Activated T-cell treated with anti-CD3 and anti-CD28 coated beads, Interleukin-2, amount 50 U/mL, for 24 hours (primary cell): Measurements from ENCODE around the gene MCM8.

Source experiments
- DNase-seq: peaks from one replicate; pipeline ENCODE4 v3.0.0-alpha.2; 2020
- H3K27ac Mint-ChIP-seq: 2 replicates; pipeline ENCODE4 v1.8.0; 2020; ENCODE audit warnings: mild to moderate bottlenecking, mixed read lengths
- H3K27me3 Mint-ChIP-seq: 2 replicates; pipeline ENCODE4 v1.8.0; 2020; ENCODE audit warnings: mixed read lengths
- H3K36me3 Mint-ChIP-seq: 2 replicates; pipeline ENCODE4 v1.8.0; 2020; ENCODE audit warnings: low read depth, mixed read lengths
- H3K4me1 Mint-ChIP-seq: 2 replicates; pipeline ENCODE4 v1.8.0; 2020; ENCODE audit warnings: low read depth, mixed read lengths
- H3K4me3 Mint-ChIP-seq: 2 replicates; pipeline ENCODE4 v1.8.0; 2020; ENCODE audit warnings: mild to moderate bottlenecking, moderate library complexity, mixed read lengths
- H3K9me3 Mint-ChIP-seq: 2 replicates; pipeline ENCODE4 v1.8.0; 2020; ENCODE audit warnings: mixed read lengths

The MCM8 gene

DNA sequence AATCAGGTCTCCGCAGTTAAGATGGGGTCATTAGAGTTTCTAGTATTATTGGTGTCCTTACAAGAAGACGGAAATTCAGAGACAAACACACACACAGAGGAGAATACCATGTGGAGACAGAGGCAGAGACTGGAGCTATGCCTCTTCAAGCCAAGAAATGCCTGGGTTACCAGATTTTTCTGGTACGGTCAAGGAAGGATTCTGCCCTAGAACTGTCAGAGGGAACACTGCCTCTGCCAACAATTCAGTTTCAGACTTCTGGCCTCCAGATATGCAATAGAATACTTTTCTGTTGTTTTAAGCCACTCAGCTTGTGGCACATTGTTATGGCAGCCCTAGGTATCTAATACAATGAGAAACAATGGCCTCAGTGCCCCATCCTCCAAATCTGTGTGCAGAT is 19.0 kb upstream of the MCM8 start:
- peaks cover 6% of the 10 kb centered on the region for H3K4me1 Mint-ChIP-seq
- no peaks in the 10 kb centered on the region for H3K36me3 Mint-ChIP-seq
- H3K9me3 Mint-ChIP-seq = no peaks in the 10 kb centered on the region
- H3K27ac Mint-ChIP-seq = no peak overlapping the region
- no peak for DNase-seq
- H3K4me3 Mint-ChIP-seq = no peak overlapping the region
- H3K27me3 Mint-ChIP-seq = peaks cover 6% of the 10 kb centered on the region

- peaks cover 6% of the 10 kb centered on the region for H3K36me3 Mint-ChIP-seq
- no peaks in the 10 kb centered on the region for H3K9me3 Mint-ChIP-seq
- DNase-seq = no peak
- peaks cover 6% of the 10 kb centered on the region for H3K4me1 Mint-ChIP-seq
- H3K27ac Mint-ChIP-seq = no peak overlapping the region
- peaks cover 3% of the 10 kb centered on the region for H3K27me3 Mint-ChIP-seq
- H3K4me3 Mint-ChIP-seq = no peak overlapping the region
Measured at GRCh38 chr20:5932796-5933195, 17.7 kb upstream of the MCM8 start.

GRCh38 chr20:5933802-5934436 is 16.5 kb upstream of the MCM8 start:
- Mint-ChIP-seq H3K27me3 (peaks cover 3% of the 10 kb centered on the region), H3K27ac (no peak overlapping the region), H3K4me1 (peaks cover 6% of the 10 kb centered on the region), H3K36me3 (peaks cover 17% of the 10 kb centered on the region), H3K4me3 (no peak overlapping the region), H3K9me3 (no peaks in the 10 kb centered on the region)
- no peak for DNase-seq

DNA sequence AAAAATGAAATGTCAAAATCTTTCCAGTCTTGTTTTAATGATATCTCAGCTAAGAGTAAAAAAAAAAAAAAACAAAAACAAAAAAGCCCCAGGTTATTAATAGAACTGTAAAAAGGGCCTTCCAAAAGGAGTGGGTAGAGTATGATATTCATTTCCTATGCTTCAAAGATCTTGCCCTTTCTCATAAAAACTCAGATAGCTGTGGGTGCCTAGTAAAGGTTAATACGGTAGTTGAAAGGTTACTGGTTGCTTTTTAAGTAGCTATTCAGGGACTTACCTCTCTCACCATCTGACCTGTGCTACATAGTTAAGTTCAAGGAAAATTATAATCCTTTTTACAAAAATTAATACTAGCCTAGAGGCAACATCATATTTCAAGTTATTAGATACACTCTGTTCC is 15.1 kb upstream of the MCM8 start:
- H3K36me3 Mint-ChIP-seq = peaks cover 31% of the 10 kb centered on the region
- no peaks in the 10 kb centered on the region for H3K9me3 Mint-ChIP-seq
- no peak overlapping the region for H3K4me3 Mint-ChIP-seq
- no peak overlapping the region for H3K27ac Mint-ChIP-seq
- H3K27me3 Mint-ChIP-seq = no peaks in the 10 kb centered on the region
- no peak for DNase-seq
- H3K4me1 Mint-ChIP-seq = peaks cover 6% of the 10 kb centered on the region

DNA sequence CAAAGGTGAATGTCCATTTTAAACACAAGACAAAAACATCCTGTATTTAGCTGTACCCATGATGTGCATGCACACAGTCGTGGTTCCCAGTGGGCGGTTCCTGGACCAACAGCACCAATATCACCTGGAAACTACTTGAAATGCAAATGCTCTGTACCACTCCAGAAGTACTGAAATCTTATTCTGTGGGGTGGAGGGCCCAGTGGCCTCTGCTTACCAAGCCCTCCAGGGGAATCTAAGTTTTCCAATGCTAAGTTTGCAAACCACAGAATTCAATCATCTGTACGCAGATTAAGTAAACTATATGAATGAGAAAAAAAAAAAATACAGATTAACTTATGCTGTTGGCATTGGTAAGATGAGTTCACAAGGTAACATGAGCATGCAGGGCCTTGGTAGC is 14.2 kb upstream of the MCM8 start:
- DNase-seq = no peak
- no peak overlapping the region for H3K4me3 Mint-ChIP-seq
- no peaks in the 10 kb centered on the region for H3K27me3 Mint-ChIP-seq
- H3K4me1 Mint-ChIP-seq = peaks cover 6% of the 10 kb centered on the region
- H3K36me3 Mint-ChIP-seq = peaks cover 40% of the 10 kb centered on the region
- no peaks in the 10 kb centered on the region for H3K9me3 Mint-ChIP-seq
- H3K27ac Mint-ChIP-seq = no peak overlapping the region

- peak overlapping the region; percentile 66 for H3K27ac Mint-ChIP-seq
- peaks cover 63% of the 10 kb centered on the region for H3K36me3 Mint-ChIP-seq
- no peaks in the 10 kb centered on the region for H3K27me3 Mint-ChIP-seq
- H3K9me3 Mint-ChIP-seq = no peaks in the 10 kb centered on the region
- DNase-seq = no peak
- H3K4me1 Mint-ChIP-seq = peaks cover 6% of the 10 kb centered on the region
- no peak overlapping the region for H3K4me3 Mint-ChIP-seq
Measured at GRCh38 chr20:5938456-5939029, 11.9 kb upstream of the MCM8 start.

GRCh38 chr20:5945963-5946362 is 4.5 kb upstream of the MCM8 start:
- Mint-ChIP-seq H3K4me3 (no peak overlapping the region), H3K9me3 (no peaks in the 10 kb centered on the region), H3K27me3 (no peaks in the 10 kb centered on the region), H3K4me1 (peaks cover 48% of the 10 kb centered on the region), H3K36me3 (peaks cover 95% of the 10 kb centered on the region), H3K27ac (peak overlapping the region; percentile 90)
- DNase-seq = no peak

- Mint-ChIP-seq H3K36me3 (peaks cover 95% of the 10 kb centered on the region), H3K27ac (peak overlapping the region; percentile 90), H3K27me3 (no peaks in the 10 kb centered on the region), H3K4me1 (peaks cover 53% of the 10 kb centered on the region), H3K4me3 (peak overlapping the region; percentile 50), H3K9me3 (no peaks in the 10 kb centered on the region)
- peak; percentile 40 for DNase-seq
Measured at GRCh38 chr20:5947276-5947675, 3.2 kb upstream of the MCM8 start.

- H3K4me1 Mint-ChIP-seq = peaks cover 60% of the 10 kb centered on the region
- H3K27ac Mint-ChIP-seq = peak overlapping the region; percentile 99
- no peaks in the 10 kb centered on the region for H3K27me3 Mint-ChIP-seq
- H3K9me3 Mint-ChIP-seq = no peaks in the 10 kb centered on the region
- no peak for DNase-seq
- peak overlapping the region; percentile 97 for H3K4me3 Mint-ChIP-seq
- peaks cover 96% of the 10 kb centered on the region for H3K36me3 Mint-ChIP-seq
Measured at GRCh38 chr20:5949943-5950270, 545 bp upstream of the MCM8 start.

GRCh38 chr20:5967469-5967868 is 17.0 kb downstream of the MCM8 start:
- Mint-ChIP-seq H3K27ac (no peak overlapping the region), H3K4me3 (no peak overlapping the region), H3K27me3 (no peaks in the 10 kb centered on the region), H3K9me3 (no peaks in the 10 kb centered on the region), H3K4me1 (no peaks in the 10 kb centered on the region), H3K36me3 (peaks cover 93% of the 10 kb centered on the region)
- DNase-seq = no peak

DNA sequence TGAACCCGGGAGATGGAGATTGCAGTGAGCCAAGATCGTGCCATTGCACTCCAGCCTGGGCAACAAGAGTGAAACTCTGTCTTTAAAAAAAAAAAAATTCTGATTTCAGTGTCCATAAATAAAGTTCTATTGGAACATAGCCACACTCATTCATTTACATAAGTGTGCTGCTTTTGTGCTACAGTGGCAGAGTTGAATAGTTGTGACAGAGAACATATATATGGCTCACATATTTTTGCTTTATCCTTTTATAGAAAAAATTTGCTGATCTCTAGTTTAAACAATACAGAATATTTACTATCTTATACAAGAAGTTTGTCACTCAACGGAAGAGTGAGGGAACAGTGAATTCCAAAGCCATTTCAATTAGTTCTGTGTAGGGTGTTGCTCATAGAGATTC is 18.0 kb downstream of the MCM8 start:
- Mint-ChIP-seq H3K4me3 (no peak overlapping the region), H3K9me3 (no peaks in the 10 kb centered on the region), H3K27ac (no peak overlapping the region), H3K36me3 (peaks cover 95% of the 10 kb centered on the region), H3K4me1 (no peaks in the 10 kb centered on the region), H3K27me3 (no peaks in the 10 kb centered on the region)
- no peak for DNase-seq

DNA sequence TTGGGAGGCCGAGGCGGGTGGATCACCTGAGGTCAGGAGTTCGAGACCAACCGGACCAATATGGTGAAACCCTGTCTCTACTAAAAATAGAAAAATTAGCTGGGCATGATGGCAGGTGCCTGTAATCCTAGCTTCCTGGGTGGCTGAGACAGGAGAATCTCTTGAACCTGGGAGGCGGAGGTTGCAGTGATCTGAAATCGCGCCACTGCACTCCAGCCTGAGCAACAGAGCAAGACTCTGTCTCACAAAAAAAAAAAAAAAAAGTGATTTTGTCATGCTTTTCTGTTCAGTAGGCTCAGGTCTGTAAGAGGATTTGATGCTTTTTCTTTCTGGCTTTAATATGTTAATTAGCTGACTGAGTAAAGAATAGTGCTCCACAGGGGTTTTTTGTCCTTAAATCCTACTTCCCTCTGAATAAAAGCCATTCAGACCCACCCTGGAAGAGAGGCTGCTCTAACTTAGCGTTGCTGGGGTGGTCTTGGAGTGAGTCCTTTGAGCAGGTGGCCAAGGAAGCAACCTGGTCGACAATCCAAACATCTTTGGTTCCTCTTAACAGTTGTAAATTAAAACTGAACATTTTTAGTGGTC is 19.0 kb downstream of the MCM8 start:
- H3K36me3 Mint-ChIP-seq = peaks cover 95% of the 10 kb centered on the region
- no peak overlapping the region for H3K4me3 Mint-ChIP-seq
- H3K27me3 Mint-ChIP-seq = no peaks in the 10 kb centered on the region

GRCh38 chr20:5969940-5970339 is 19.5 kb downstream of the MCM8 start:
- Mint-ChIP-seq H3K4me3 (no peak overlapping the region), H3K27me3 (no peaks in the 10 kb centered on the region), H3K4me1 (no peaks in the 10 kb centered on the region), H3K9me3 (no peaks in the 10 kb centered on the region), H3K27ac (no peak overlapping the region), H3K36me3 (peaks cover 95% of the 10 kb centered on the region)
- DNase-seq = no peak

More for the DNA sequence above, 19.0 kb downstream of the MCM8 start:
- Mint-ChIP-seq H3K27ac (no peak overlapping the region), H3K9me3 (no peaks in the 10 kb centered on the region), H3K4me1 (no peaks in the 10 kb centered on the region)
- no peak for DNase-seq

DNA sequence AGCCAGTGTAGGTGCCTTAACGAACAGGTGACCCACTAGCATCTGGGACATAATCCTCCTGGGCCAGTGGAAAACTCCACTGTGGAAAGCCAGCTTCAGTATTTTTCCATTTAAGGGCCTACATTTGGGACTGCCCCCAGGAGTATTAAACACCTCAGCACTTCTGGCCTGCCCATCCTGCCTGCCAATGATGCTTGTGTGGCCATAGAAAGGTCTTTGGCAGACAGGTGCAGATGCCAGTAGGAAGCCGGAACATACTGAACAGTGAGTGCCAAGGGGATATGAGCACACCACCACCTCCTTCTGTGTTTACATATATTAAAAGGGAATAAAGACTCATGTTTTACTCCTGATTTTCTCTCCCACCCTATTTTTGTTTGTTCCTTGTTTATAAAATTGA is 19.9 kb downstream of the MCM8 start:
- no peaks in the 10 kb centered on the region for H3K4me1 Mint-ChIP-seq
- H3K4me3 Mint-ChIP-seq = no peak overlapping the region
- no peak overlapping the region for H3K27ac Mint-ChIP-seq
- DNase-seq = no peak
- peaks cover 95% of the 10 kb centered on the region for H3K36me3 Mint-ChIP-seq
- no peaks in the 10 kb centered on the region for H3K27me3 Mint-ChIP-seq
- H3K9me3 Mint-ChIP-seq = no peaks in the 10 kb centered on the region

- Mint-ChIP-seq H3K36me3 (peaks cover 95% of the 10 kb centered on the region), H3K4me3 (no peak overlapping the region), H3K27ac (no peak overlapping the region), H3K27me3 (no peaks in the 10 kb centered on the region), H3K9me3 (no peaks in the 10 kb centered on the region), H3K4me1 (no peaks in the 10 kb centered on the region)
- no peak for DNase-seq
Measured at GRCh38 chr20:5971203-5971602, 20.8 kb downstream of the MCM8 start.
